ENCODE data around the gene MAST4. TPM values are rescaled to one million over a fixed set of nuclear protein-coding genes. Genes with fewer than 3 reads are reported as not detected.

The MAST4 gene
- total RNA-seq, 5 donors from 2014 or later (not counting 1 experiment from before 2014, with no cell fraction given): 26.1 to 35.5 (median 32.0) TPM

DNA sequence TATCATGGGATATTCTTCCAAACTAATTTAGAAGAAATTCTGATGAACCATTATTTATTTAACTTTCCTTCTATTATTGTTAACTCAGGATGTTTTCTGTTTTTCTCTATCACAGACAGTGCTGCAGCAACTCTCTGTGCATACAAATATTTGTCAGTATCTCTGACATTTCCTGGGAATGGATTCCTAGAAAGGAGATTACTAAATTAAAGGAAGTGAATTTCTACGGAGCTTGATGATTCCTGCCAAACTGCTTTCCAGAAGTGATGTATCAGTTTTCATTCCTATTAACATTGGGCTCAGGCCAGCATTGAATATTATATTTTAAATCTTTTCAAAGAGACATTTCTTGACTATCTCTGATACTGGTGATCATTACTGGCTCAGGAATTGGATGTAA lies 26.0 kb upstream of the MAST4 start:
- ATAC-seq (replicated peaks in 1 of 4) (no peak), DNase-seq (no peak)
- H3K9me3 ChIP-seq: no peaks in the 10 kb centered on the region
- no peak overlapping the region for H3K27ac ChIP-seq (ENCODE audit: low read length)
- no peaks in the 10 kb centered on the region for H3K27me3 ChIP-seq (replicated peaks in 1 of 2; ENCODE audit: control insufficient read depth in 2 of 2, extremely low read depth in 1 of 2, insufficient read depth in 2 of 2, low read length in 1 of 2)
- Mint-ChIP-seq H3K4me3 (no peak overlapping the region), H3K4me1 (peaks cover 0 to 7% (median 4%) of the 10 kb centered on the region in 3 donors), H3K9me3 (no peaks in the 10 kb centered on the region), H3K36me3 (no peaks in the 10 kb centered on the region), H3K27ac (no peak overlapping the region), H3K27me3 (peaks cover 7% of the 10 kb centered on the region in 2 donors)
- peaks cover 0 to 2% of the 10 kb centered on the region in 2 experiments for H3K4me1 ChIP-seq (ENCODE audit: control insufficient read depth in 1 of 2, extremely low read depth in 1 of 2, insufficient read depth in 2 of 2, low read length in 2 of 2)
- ChIA-PET POLR2A (no interaction called here), CTCF (no interaction called here)
- no CpG with 5 or more reads among the region's 1 CpG for WGBS (ENCODE audit: insufficient coverage)
- no peaks in the 10 kb centered on the region for H3K36me3 ChIP-seq (ENCODE audit: control insufficient read depth in 2 of 2, extremely low read depth in 1 of 2, insufficient read depth in 1 of 2, low read length in 1 of 2)
- H3K4me3 ChIP-seq (ENCODE audit: control insufficient read depth in 1 of 2, extremely low read depth in 1 of 2, low read length in 1 of 2): no peak overlapping the region

DNA sequence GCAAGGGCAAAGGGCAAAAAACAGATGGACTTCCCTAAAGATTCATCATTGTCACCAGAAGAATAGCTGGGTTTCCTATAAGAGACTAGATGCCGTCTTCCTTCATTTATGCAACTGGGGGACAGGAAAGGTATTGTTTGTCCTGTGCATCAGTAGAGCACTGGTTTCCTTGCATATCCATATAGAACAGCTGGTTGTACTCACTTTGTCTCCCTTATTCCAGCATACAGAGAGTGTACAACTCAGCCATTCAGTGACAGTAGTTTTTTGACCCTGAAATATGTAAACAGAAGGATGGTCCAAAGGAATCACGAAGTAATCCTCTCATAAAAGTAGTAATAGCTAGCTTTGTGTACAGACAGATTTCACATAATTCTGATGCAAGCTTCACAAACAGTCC lies 22.5 kb upstream of the MAST4 start:
- Mint-ChIP-seq H3K27ac (no peak overlapping the region), H3K27me3 (peaks cover 18 to 21% of the 10 kb centered on the region in 2 donors), H3K9me3 (no peaks in the 10 kb centered on the region), H3K4me1 (peaks cover 0 to 4% (median 2%) of the 10 kb centered on the region in 3 donors), H3K4me3 (no peak overlapping the region), H3K36me3 (no peaks in the 10 kb centered on the region)
- H3K27me3 ChIP-seq (replicated peaks in 1 of 2; ENCODE audit: control insufficient read depth in 2 of 2, extremely low read depth in 1 of 2, insufficient read depth in 2 of 2, low read length in 1 of 2): no peaks in the 10 kb centered on the region
- WGBS (ENCODE audit: insufficient coverage): no CpG with 5 or more reads among the region's 2 CpGs
- no peaks in the 10 kb centered on the region for H3K36me3 ChIP-seq (ENCODE audit: control insufficient read depth in 2 of 2, extremely low read depth in 1 of 2, insufficient read depth in 1 of 2, low read length in 1 of 2)
- no peaks in the 10 kb centered on the region for H3K9me3 ChIP-seq
- no peak for ATAC-seq (replicated peaks in 1 of 4)
- ChIA-PET CTCF (no interaction called here), POLR2A (interaction anchor here in 1 of 2 donors (0.6 kb wide), 1 partner anchor 301 kb away, joined by 3 read pairs; no protein-coding TSS in a partner anchor)
- H3K27ac ChIP-seq (ENCODE audit: low read length): no peak overlapping the region
- H3K4me3 ChIP-seq (ENCODE audit: control insufficient read depth in 1 of 2, extremely low read depth in 1 of 2, low read length in 1 of 2): no peak overlapping the region
- no peak for DNase-seq
- no peaks in the 10 kb centered on the region for H3K4me1 ChIP-seq (ENCODE audit: control insufficient read depth in 1 of 2, extremely low read depth in 1 of 2, insufficient read depth in 2 of 2, low read length in 2 of 2)

DNA sequence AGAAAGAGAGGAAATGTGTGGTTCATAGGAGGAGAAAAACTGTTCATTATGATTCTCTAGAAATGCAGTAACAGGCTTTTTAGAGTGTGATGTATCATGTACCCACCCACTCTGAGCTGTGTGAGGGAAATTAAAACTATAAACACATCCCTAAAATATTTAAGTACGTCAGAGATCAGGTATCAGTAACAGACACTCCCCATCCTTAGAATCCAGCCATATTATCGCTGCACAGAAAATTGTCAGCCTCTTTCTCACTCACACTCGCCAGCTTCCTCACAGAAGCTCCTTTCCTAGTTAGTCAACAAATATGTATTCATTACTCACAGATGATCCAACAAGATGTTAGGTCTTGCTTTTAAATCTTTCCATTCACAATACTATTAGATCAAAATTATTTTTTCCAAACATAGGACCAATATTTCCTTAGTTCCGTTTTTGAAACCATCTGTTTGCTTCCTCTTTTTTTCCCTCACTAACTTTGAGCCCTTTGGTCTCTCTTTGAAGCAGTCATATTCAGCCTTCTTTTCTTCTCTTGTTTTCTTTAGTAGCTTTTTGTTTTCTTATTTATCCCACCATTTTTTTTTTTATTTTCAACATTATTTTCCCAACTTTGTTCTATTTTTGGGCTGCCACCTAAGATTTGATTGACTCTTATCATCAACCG lies 13.6 kb upstream of the MAST4 start:
- Mint-ChIP-seq H3K4me3 (no peak overlapping the region), H3K9me3 (no peaks in the 10 kb centered on the region), H3K36me3 (no peaks in the 10 kb centered on the region), H3K4me1 (no peaks in the 10 kb centered on the region), H3K27ac (no peak overlapping the region), H3K27me3 (peaks cover 18 to 26% of the 10 kb centered on the region in 2 donors)
- H3K9me3 ChIP-seq: no peaks in the 10 kb centered on the region
- no peaks in the 10 kb centered on the region for H3K27me3 ChIP-seq (replicated peaks in 1 of 2; ENCODE audit: control insufficient read depth in 2 of 2, extremely low read depth in 1 of 2, insufficient read depth in 2 of 2, low read length in 1 of 2)
- no peak overlapping the region for H3K27ac ChIP-seq (ENCODE audit: low read length)
- H3K4me1 ChIP-seq (ENCODE audit: control insufficient read depth in 1 of 2, extremely low read depth in 1 of 2, insufficient read depth in 2 of 2, low read length in 2 of 2): no peaks in the 10 kb centered on the region
- WGBS (ENCODE audit: insufficient coverage): 35% methylated on average over 4 of the region's 5 CpGs
- ChIA-PET CTCF (no interaction called here), POLR2A (no interaction called here)
- no peak overlapping the region for H3K4me3 ChIP-seq (ENCODE audit: control insufficient read depth in 1 of 2, extremely low read depth in 1 of 2, low read length in 1 of 2)
- no peaks in the 10 kb centered on the region for H3K36me3 ChIP-seq (ENCODE audit: control insufficient read depth in 2 of 2, extremely low read depth in 1 of 2, insufficient read depth in 1 of 2, low read length in 1 of 2)
- ATAC-seq (replicated peaks in 1 of 4) (no peak), DNase-seq (no peak)

DNA sequence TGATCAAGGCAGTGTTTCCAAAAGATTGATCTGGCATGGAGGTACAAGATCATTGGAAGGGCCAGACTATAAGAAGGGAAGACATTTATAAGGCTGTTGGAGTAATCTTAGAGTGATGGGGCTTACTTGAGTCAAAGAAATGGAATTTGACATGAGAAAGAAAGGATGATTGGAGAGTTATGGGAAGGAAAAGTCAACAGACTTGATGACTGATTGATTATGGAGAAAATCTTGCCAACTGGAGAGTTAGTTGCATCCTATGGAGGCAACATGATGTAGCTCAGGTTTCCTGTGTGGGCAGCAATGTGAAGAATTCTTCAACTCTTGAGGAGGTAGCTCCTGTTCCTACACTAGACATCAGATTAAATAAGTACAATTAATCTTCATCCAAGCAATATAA lies 10.9 kb upstream of the MAST4 start:
- H3K36me3 Mint-ChIP-seq: no peaks in the 10 kb centered on the region
- no peaks in the 10 kb centered on the region for H3K9me3 ChIP-seq
- H3K27ac ChIP-seq (ENCODE audit: low read length): no peak overlapping the region
- ChIA-PET CTCF (no interaction called here), POLR2A (no interaction called here)
- H3K9me3 Mint-ChIP-seq: no peaks in the 10 kb centered on the region
- H3K4me3 Mint-ChIP-seq: no peak overlapping the region
- DNase-seq: no peak
- H3K4me3 ChIP-seq (ENCODE audit: control insufficient read depth in 1 of 2, extremely low read depth in 1 of 2, low read length in 1 of 2): no peak overlapping the region
- no peaks in the 10 kb centered on the region for H3K4me1 ChIP-seq (ENCODE audit: control insufficient read depth in 1 of 2, extremely low read depth in 1 of 2, insufficient read depth in 2 of 2, low read length in 2 of 2)
- H3K27ac Mint-ChIP-seq: no peak overlapping the region
- ATAC-seq (replicated peaks in 1 of 4): no peak
- no peaks in the 10 kb centered on the region for H3K36me3 ChIP-seq (ENCODE audit: control insufficient read depth in 2 of 2, extremely low read depth in 1 of 2, insufficient read depth in 1 of 2, low read length in 1 of 2)
- no peaks in the 10 kb centered on the region for H3K4me1 Mint-ChIP-seq
- H3K27me3 Mint-ChIP-seq: peaks cover 18 to 27% of the 10 kb centered on the region in 2 donors
- no peaks in the 10 kb centered on the region for H3K27me3 ChIP-seq (replicated peaks in 1 of 2; ENCODE audit: control insufficient read depth in 2 of 2, extremely low read depth in 1 of 2, insufficient read depth in 2 of 2, low read length in 1 of 2)

DNA sequence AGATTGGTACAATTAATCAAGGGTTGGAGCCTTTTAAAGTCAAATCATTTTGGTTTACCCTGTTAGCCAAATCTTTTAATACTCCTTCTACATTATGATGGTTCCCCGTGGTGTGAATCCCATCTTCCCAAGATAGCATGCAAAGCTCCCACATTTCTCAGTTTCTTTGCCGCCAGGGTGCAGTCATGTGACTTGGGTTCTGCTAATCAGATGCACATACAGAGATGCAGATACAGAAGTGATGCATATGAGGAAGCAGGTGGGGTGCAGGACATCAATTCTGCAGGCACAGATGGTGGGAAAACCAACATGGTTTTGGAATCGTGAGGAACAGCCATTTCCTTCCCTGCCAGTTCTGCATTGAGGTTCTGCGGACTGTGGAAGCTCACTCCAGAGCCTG lies 8.4 kb upstream of the MAST4 start:
- Histone ChIP-seq H3K27me3 (replicated peaks in 1 of 2; ENCODE audit: control insufficient read depth in 2 of 2, extremely low read depth in 1 of 2, insufficient read depth in 2 of 2, low read length in 1 of 2) (no peaks in the 10 kb centered on the region), H3K4me3 (ENCODE audit: control insufficient read depth in 1 of 2, extremely low read depth in 1 of 2, low read length in 1 of 2) (no peak overlapping the region), H3K36me3 (ENCODE audit: control insufficient read depth in 2 of 2, extremely low read depth in 1 of 2, insufficient read depth in 1 of 2, low read length in 1 of 2) (no peaks in the 10 kb centered on the region), H3K27ac (ENCODE audit: low read length) (no peak overlapping the region), H3K4me1 (ENCODE audit: control insufficient read depth in 1 of 2, extremely low read depth in 1 of 2, insufficient read depth in 2 of 2, low read length in 2 of 2) (no peaks in the 10 kb centered on the region), H3K9me3 (no peaks in the 10 kb centered on the region)
- H3K4me3 Mint-ChIP-seq: no peak overlapping the region
- CTCF ChIA-PET: no interaction called here
- H3K27ac Mint-ChIP-seq: no peak overlapping the region
- H3K4me1 Mint-ChIP-seq: no peaks in the 10 kb centered on the region
- ATAC-seq (replicated peaks in 1 of 4): no peak
- POLR2A ChIA-PET: no interaction called here
- no peaks in the 10 kb centered on the region for H3K9me3 Mint-ChIP-seq
- no peaks in the 10 kb centered on the region for H3K36me3 Mint-ChIP-seq
- WGBS (ENCODE audit: insufficient coverage): 75% methylated on average over 2 of the region's 4 CpGs
- H3K27me3 Mint-ChIP-seq: peaks cover 22 to 30% of the 10 kb centered on the region in 2 donors
- no peak for DNase-seq

DNA sequence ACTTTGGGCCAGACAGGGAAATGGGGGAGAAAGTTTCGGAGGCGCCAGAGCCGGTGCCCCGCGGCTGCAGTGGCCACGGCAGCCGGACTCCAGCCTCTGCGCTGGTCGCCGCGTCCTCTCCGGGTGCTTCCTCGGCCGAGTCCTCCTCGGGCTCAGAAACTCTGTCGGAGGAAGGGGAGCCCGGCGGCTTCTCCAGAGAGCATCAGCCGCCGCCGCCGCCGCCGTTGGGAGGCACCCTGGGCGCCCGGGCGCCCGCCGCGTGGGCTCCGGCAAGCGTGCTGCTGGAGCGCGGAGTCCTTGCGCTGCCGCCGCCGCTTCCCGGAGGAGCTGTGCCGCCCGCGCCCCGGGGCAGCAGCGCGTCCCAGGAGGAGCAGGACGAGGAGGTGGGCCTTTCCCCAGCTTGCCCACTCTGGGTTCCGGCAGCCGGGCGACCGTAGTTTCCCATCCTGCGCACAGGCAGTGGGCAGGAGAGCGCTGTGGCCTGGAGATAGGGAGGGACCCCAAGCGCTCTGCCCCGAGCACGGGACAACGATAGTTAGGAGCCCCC lies 516 bp downstream of the MAST4 start:
- H3K4me1 Mint-ChIP-seq: peaks cover 15 to 19% (median 19%) of the 10 kb centered on the region in 3 donors
- ATAC-seq (replicated peaks in 1 of 4) (peak in 3 of 4 experiments; percentile 7 to 25 (median 12)), DNase-seq (no peak)
- peak overlapping the region; percentile 57 to 76 (median 74) for H3K4me3 Mint-ChIP-seq
- Histone ChIP-seq H3K9me3 (no peaks in the 10 kb centered on the region), H3K4me1 (ENCODE audit: control insufficient read depth in 1 of 2, extremely low read depth in 1 of 2, insufficient read depth in 2 of 2, low read length in 2 of 2) (peaks cover 3 to 13% of the 10 kb centered on the region in 2 experiments), H3K36me3 (ENCODE audit: control insufficient read depth in 2 of 2, extremely low read depth in 1 of 2, insufficient read depth in 1 of 2, low read length in 1 of 2) (no peaks in the 10 kb centered on the region), H3K27ac (ENCODE audit: low read length) (no peak overlapping the region), H3K4me3 (ENCODE audit: control insufficient read depth in 1 of 2, extremely low read depth in 1 of 2, low read length in 1 of 2) (peak overlapping the region in 1 of 2 donors; percentile 88), H3K27me3 (replicated peaks in 1 of 2; ENCODE audit: control insufficient read depth in 2 of 2, extremely low read depth in 1 of 2, insufficient read depth in 2 of 2, low read length in 1 of 2) (peaks cover 0 to 25% of the 10 kb centered on the region in 2 experiments)
- ChIA-PET CTCF (no interaction called here), POLR2A (no interaction called here)
- peaks cover 54 to 60% of the 10 kb centered on the region in 2 donors for H3K27me3 Mint-ChIP-seq
- WGBS (ENCODE audit: insufficient coverage): under 1% methylated on average over 56 of the region's 56 CpGs
- H3K9me3 Mint-ChIP-seq: no peaks in the 10 kb centered on the region
- H3K36me3 Mint-ChIP-seq: no peaks in the 10 kb centered on the region
- no peak overlapping the region for H3K27ac Mint-ChIP-seq
